Left ventricle myocardium inferior (tissue), 1 donor: ENCODE results near the gene OXA1L. TPM values are rescaled to one million over a fixed set of nuclear protein-coding genes. Genes with fewer than 3 reads are reported as not detected.
"Not testable (repeated sequence)": the region's sequence is repeated elsewhere in the genome, so short reads cannot be mapped to it uniquely, and the experiment has no call there.

Source experiments
- DNase-seq: peaks from one replicate; pipeline ENCODE4 v3.0.0-alpha.2; 2020
- H3K27ac ChIP-seq: fragments of 200-600 bp; replicated peaks from 2 replicates; pipeline ENCODE4 v1.8.0; 2021
- H3K27me3 ChIP-seq: fragments of 200-600 bp; 2 replicates; pipeline ENCODE4 v1.8.0; 2021; ENCODE audit warnings: low read depth
- H3K36me3 ChIP-seq: fragments of 200-600 bp; 2 replicates; pipeline ENCODE4 v1.8.0; 2021
- H3K4me1 ChIP-seq: fragments of 200-600 bp; 2 replicates; pipeline ENCODE4 v1.8.0; 2021
- H3K4me3 ChIP-seq: fragments of 200-600 bp; 2 replicates; pipeline ENCODE4 v1.8.0; 2021; ENCODE audit warnings: mild to moderate bottlenecking, moderate library complexity
- H3K9me3 ChIP-seq: fragments of 200-600 bp; replicated peaks from 2 replicates; pipeline ENCODE4 v1.8.0; 2021
- intact Hi-C: fragments of 100-400 bp; cut with micrococcal nuclease; formaldehyde crosslinking; loops from one replicate; pipeline ENCODE4 v1.11.0; 2022
- total RNA-seq: library from RNA; stranded (reverse); fragmentation: NEBNext Ultra II Directional; extraction: Animal tissue kit (Norgen Biotek cat#: 25700); gene quantifications from one replicate; pipeline ENCODE4 v1.2.1, GENCODE V29; 2021
- TF ChIP-seq, protein P1 (sequence below): fragments of 200-600 bp; IDR thresholded peaks from 2 replicates; pipeline ENCODE4 v1.8.0; 2021; ENCODE audit warnings: antibody characterized with exemption, mild to moderate bottlenecking, borderline replicate concordance
- donor health status: DM: no; HTN: yes; CAD: no; lungs with severe emphysema.

Gene OXA1L
- total RNA-seq, 1 donor from 2014 or later, result 182 TPM

DNA sequence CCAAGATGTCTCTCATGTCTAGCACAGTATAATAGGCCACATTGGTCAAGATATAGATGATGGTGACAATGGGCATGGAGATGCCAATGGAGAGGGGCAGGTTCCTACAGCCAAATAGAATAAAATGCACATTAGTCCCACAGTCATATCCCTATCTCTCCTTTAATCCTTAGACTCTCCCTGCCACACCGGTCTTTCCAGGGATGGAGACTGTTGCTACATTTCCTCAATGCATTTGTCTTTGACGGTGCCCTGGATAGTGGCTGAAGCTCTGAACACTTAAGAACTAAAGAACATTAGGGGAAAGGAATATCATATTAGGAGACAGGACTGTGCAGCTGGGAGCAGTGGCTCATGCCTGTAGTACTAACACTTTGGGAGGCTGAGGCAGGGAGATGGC is 9.7 kb downstream of the OXA1L start:
- no peak for DNase-seq
- H3K4me1 ChIP-seq, result peaks cover 8% of the 10 kb centered on the region
- TF ChIP-seq, protein P1, sequence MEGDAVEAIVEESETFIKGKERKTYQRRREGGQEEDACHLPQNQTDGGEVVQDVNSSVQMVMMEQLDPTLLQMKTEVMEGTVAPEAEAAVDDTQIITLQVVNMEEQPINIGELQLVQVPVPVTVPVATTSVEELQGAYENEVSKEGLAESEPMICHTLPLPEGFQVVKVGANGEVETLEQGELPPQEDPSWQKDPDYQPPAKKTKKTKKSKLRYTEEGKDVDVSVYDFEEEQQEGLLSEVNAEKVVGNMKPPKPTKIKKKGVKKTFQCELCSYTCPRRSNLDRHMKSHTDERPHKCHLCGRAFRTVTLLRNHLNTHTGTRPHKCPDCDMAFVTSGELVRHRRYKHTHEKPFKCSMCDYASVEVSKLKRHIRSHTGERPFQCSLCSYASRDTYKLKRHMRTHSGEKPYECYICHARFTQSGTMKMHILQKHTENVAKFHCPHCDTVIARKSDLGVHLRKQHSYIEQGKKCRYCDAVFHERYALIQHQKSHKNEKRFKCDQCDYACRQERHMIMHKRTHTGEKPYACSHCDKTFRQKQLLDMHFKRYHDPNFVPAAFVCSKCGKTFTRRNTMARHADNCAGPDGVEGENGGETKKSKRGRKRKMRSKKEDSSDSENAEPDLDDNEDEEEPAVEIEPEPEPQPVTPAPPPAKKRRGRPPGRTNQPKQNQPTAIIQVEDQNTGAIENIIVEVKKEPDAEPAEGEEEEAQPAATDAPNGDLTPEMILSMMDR, result no peak
- H3K36me3 ChIP-seq, result peaks cover 28% of the 10 kb centered on the region
- no peak overlapping the region for H3K4me3 ChIP-seq
- intact Hi-C loops, result no loop called here
- H3K27ac ChIP-seq, result no peak overlapping the region
- H3K9me3 ChIP-seq, result no peaks in the 10 kb centered on the region
- no peaks in the 10 kb centered on the region for H3K27me3 ChIP-seq

DNA sequence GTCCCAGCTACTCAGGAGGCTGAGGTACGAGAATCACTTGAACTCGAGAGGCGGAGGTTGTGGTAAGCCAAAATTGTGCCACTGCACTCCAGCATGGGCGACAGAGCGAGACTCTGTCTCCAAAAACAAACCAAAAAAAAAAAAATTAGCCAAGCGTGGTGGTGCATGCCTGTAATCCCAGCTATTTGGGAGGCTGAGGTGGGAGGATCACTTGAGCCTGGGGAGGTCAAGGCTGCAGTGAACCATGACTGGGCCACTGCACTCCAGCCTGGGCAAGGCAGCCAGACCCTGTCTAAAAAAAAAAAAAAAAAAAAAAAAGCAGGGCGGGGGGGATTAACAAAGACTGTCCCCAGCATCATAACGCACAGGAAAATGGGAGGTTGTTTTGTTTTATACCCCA is 10.4 kb downstream of the OXA1L start:
- H3K27ac ChIP-seq, H3K4me3 ChIP-seq, intact Hi-C loops, H3K4me1 ChIP-seq, H3K9me3 ChIP-seq, H3K27me3 ChIP-seq, DNase-seq: not testable (repeated sequence)
- H3K36me3 ChIP-seq, result peaks cover 22% of the 10 kb centered on the region

DNA sequence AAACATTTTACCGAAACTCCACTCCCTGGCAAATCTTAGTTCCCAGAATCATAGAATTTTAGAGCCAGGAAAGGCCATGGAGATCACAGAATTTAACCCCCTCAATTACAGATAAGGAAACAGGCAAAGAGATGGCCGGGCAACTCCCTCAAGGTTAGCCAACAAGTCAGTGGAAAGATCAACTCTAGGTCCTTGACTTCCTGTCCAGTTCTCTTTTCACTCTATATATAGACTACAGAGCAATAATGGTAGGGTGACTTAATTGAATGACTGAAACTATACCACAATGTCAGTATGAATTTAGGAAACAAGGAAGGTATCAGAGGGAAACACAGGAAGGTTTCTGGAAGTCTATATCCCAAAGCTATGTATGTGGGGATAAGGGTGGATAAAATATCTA is 11.6 kb downstream of the OXA1L start:
- Histone ChIP-seq H3K36me3 (peaks cover 13% of the 10 kb centered on the region), H3K4me1 (peaks cover 8% of the 10 kb centered on the region), H3K27me3 (no peaks in the 10 kb centered on the region), H3K4me3 (no peak overlapping the region), H3K27ac (no peak overlapping the region), H3K9me3 (no peaks in the 10 kb centered on the region)
- TF ChIP-seq, protein P1, result no peak
- DNase-seq, result no peak
- intact Hi-C loops, result no loop called here

DNA sequence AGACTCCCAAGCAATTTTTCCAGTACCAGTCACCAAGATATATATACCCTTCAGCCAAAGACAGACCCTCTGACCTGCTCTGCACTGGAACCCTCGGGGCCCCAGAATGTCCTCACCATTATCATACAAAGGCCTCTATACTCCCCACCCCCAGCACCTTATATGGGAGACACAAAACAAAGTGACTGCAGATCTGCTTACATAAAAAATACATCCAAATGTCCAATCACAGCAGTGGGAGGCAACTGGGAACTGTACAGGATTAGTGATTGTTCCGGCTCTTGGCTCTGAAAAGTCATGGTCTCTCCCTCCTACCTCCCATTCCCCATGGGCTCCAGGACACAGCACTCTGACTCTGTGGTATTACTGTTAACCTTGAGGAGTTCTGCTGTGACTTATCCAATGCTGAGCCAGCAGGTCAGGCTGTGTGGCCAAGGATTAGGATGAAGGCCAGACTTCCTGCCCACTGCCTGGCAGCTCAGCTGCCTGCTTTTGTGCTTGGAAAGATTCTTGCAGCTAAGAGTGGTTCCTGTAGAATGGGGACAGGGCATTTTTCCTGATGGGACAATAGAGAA is 13.7 kb downstream of the OXA1L start:
- no peaks in the 10 kb centered on the region for H3K27me3 ChIP-seq
- H3K4me1 ChIP-seq, result peaks cover 8% of the 10 kb centered on the region
- H3K9me3 ChIP-seq, result no peaks in the 10 kb centered on the region
- no peaks in the 10 kb centered on the region for H3K36me3 ChIP-seq
- no peak for DNase-seq
- H3K27ac ChIP-seq, result no peak overlapping the region
- TF ChIP-seq, protein P1, result no peak
- no peak overlapping the region for H3K4me3 ChIP-seq
- intact Hi-C loops, result no loop called here

DNA sequence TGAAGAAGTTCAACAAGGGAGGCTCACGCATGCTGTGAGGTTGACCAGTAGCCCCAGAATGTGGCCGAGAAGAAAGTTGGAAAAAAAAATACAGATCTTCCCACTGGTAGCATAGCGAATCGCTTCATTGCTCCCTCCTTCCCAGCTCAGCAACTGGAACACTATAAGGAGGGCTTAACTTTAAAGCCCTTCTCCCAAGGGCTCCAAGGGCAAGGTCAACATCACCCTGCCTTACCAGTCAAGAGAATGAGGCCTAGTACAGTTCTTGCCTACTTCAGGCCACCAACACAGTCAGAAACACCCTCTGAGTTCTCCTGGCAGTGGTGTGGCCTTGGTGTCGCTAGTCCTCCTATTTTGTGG is 14.4 kb downstream of the OXA1L start:
- H3K9me3 ChIP-seq, result no peaks in the 10 kb centered on the region
- no peak for DNase-seq
- intact Hi-C loops, result no loop called here
- H3K27ac ChIP-seq, result no peak overlapping the region
- H3K27me3 ChIP-seq, result no peaks in the 10 kb centered on the region
- no peak overlapping the region for H3K4me3 ChIP-seq
- no peaks in the 10 kb centered on the region for H3K36me3 ChIP-seq
- TF ChIP-seq, protein P1, result no peak
- peaks cover 8% of the 10 kb centered on the region for H3K4me1 ChIP-seq

DNA sequence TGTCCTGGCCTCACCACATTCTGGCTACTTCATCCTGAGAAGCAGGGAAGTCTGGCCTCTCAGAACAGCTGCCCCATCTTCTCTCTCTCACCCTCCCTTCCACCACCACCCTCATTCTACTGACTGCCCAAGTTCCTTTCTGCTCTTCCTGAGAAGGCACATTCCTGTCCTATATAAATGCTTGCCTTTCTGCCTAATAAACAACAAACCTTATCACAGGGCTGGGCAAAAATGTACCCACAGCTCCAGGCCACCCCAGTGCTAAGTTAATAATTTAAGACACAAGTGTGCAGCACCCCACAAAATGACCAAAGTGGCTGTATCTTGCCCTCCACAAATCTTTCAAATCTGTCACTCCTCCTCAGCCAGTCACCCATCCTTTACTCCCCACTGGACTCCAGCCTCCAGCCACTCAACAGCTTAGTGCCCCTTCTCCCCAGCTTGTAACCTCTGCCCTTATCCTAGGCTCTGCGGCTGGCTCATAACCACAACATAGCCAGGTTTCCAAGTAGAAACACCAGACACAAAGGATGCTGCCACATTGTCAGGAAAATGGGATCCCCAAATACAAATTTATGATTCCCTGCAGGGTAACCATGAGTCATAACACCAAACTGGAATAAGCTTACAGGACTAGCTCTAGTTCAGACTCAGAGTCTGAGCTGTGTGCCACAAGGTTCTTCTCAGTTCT is 15.0 kb downstream of the OXA1L start:
- Histone ChIP-seq H3K4me3 (no peak overlapping the region), H3K9me3 (no peaks in the 10 kb centered on the region), H3K36me3 (no peaks in the 10 kb centered on the region), H3K4me1 (peaks cover 8% of the 10 kb centered on the region), H3K27me3 (no peaks in the 10 kb centered on the region), H3K27ac (no peak overlapping the region)
- no peak for DNase-seq
- intact Hi-C loops, result no loop called here
- TF ChIP-seq, protein P1, result no peak
